PFSK-1 (cell line): Measurements from ENCODE around the gene RPAP3.

Experiments used
- FOXP2 ChIP-seq: optimal IDR thresholded peaks from 2 replicates; pipeline ENCODE3; 2011; ENCODE audit warnings: borderline replicate concordance, control low read depth, inconsistent platforms; ENCODE audit not compliant: insufficient read depth; ENCODE audit errors: extremely low read length, extremely low read depth
- POLR2AphosphoS5 ChIP-seq: IDR thresholded peaks from 2 replicates; pipeline ENCODE4 v1.6.1; 2012; ENCODE audit warnings: low read depth, mild to moderate bottlenecking, control low read depth, low read length, moderate library complexity
- SIN3A ChIP-seq: IDR thresholded peaks from 2 replicates; pipeline ENCODE4 v1.6.1; 2012; ENCODE audit warnings: mild to moderate bottlenecking, low read length, moderate library complexity, borderline replicate concordance; ENCODE audit not compliant: insufficient read depth
- TAF1 ChIP-seq: IDR thresholded peaks from 2 replicates; pipeline ENCODE4 v1.6.1; 2012; ENCODE audit warnings: low read length, control low read depth, borderline replicate concordance; ENCODE audit not compliant: insufficient read depth
- TF ChIP-seq, protein P1 (sequence below), 2 experiments: IDR thresholded peaks; 2 replicates each; pipeline versions ENCODE4 v1.6.1 to v1.8.0; 2011 to 2012; ENCODE audit warnings: low read depth in 2 of 2, low read length in 2 of 2, control low read depth in 1 of 2, inconsistent platforms in 1 of 2, mild to moderate bottlenecking in 1 of 2, moderate library complexity in 1 of 2; ENCODE audit not compliant: insufficient read depth in 1 of 2

Gene RPAP3

DNA sequence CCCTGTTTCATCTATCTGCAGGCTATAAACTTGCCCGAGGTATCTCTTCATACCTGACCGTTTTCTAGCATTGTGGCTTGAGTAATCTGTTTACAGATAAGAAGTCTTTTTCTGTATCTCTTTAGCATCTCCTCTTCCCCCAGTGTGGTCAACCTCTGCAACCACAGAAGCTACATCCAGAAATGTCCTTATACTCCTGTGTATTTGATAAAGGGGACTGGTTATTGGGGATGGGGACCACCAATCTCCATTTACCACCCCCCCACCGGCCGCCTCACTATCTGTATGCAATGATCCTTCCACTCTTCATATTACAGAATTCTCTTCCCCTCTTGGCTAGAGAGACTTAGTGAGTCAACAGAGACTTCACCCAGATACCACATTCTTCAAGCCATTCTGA, 3.4 kb upstream of the RPAP3 start:
- TF ChIP-seq, protein P1, sequence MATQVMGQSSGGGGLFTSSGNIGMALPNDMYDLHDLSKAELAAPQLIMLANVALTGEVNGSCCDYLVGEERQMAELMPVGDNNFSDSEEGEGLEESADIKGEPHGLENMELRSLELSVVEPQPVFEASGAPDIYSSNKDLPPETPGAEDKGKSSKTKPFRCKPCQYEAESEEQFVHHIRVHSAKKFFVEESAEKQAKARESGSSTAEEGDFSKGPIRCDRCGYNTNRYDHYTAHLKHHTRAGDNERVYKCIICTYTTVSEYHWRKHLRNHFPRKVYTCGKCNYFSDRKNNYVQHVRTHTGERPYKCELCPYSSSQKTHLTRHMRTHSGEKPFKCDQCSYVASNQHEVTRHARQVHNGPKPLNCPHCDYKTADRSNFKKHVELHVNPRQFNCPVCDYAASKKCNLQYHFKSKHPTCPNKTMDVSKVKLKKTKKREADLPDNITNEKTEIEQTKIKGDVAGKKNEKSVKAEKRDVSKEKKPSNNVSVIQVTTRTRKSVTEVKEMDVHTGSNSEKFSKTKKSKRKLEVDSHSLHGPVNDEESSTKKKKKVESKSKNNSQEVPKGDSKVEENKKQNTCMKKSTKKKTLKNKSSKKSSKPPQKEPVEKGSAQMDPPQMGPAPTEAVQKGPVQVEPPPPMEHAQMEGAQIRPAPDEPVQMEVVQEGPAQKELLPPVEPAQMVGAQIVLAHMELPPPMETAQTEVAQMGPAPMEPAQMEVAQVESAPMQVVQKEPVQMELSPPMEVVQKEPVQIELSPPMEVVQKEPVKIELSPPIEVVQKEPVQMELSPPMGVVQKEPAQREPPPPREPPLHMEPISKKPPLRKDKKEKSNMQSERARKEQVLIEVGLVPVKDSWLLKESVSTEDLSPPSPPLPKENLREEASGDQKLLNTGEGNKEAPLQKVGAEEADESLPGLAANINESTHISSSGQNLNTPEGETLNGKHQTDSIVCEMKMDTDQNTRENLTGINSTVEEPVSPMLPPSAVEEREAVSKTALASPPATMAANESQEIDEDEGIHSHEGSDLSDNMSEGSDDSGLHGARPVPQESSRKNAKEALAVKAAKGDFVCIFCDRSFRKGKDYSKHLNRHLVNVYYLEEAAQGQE (IDR thresholded peaks at IDR 0.05; ENCODE audit: insufficient read depth in 1 of 2, low read depth in 2 of 2, low read length in 2 of 2) = no peak
- TF ChIP-seq SIN3A = no peak
- TF ChIP-seq TAF1 = no peak
- no peak for TF ChIP-seq POLR2AphosphoS5

DNA sequence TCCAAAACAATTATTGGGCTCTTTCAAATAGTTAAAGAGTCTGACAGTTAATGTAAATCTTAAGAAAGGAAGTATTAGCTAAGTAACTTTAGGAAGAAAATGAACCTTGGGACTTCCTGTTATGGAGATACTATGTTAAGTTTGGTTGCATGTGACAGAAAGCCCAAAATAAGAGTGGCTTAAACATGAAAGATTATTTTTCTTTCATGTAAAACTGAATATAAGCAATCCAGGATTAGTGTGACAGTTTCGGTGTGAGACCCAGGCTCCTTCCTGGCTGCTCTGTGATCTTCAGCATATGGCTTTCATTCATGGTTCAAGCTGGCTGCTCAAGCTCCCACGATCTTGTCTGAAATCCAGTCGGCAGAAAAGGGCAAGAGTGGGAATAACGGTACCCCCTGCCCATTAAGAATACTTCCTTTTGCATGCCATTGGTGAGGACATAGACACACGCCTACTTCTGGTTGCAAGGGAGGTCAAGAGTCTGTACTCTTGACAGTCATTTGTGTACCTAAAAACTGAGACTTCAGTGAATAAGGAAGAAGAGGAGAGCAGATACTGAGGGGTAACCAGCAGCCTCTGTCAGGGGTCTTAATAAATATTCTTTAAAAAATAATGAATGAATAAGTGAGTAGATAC, 2.2 kb upstream of the RPAP3 start:
- TF ChIP-seq, protein P1 (IDR thresholded peaks at IDR 0.05; ENCODE audit: insufficient read depth in 1 of 2, low read depth in 2 of 2, low read length in 2 of 2) = no peak
- TF ChIP-seq FOXP2 (no peak), POLR2AphosphoS5 (no peak), SIN3A (no peak)

DNA sequence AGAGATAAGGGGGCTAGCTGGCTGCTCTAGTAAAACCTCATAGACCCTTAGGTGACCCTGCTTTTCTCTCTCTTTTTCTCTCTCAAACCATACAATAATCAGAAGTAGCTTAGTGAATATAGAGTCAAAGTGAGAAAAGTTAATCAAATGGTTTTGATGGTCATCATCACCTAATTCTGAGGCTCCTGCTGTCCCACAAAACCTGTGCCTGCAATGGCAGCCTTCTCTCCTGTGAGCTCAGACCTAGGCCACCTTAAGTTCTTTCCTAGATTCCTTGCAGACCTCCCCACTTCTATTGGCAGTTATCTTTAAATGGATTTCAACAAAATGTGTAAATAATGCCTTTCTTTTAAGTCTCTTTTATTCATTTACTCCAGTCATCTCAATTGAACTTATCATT, 1.5 kb upstream of the RPAP3 start:
- TF ChIP-seq, protein P1 (IDR thresholded peaks at IDR 0.05; ENCODE audit: insufficient read depth in 1 of 2, low read depth in 2 of 2, low read length in 2 of 2) = no peak
- TF ChIP-seq FOXP2 = no peak
- TF ChIP-seq POLR2AphosphoS5 = no peak
- no peak for TF ChIP-seq SIN3A
- no peak for TF ChIP-seq TAF1

DNA sequence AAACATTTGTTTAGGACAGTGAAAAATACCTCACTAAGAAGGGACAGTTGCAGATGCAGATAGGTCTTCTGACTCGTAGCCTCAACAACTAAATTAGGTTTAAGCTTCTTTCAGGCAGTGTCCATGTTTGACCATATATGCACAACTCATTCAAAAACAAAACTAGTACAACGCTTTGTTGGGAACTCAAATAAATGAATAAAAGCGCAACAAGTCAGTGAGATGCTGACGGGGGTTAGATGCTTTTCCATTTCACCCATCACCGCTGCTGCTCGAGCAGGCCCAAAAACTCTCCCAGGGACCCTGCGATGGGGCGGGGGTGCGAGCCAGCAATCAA, 633 bp downstream of the RPAP3 start:
- TF ChIP-seq FOXP2 = no peak
- TF ChIP-seq, protein P1 (IDR thresholded peaks at IDR 0.05; ENCODE audit: insufficient read depth in 1 of 2, low read depth in 2 of 2, low read length in 2 of 2) = no peak
- no peak for TF ChIP-seq TAF1
- TF ChIP-seq SIN3A = no peak
- no peak for TF ChIP-seq POLR2AphosphoS5

DNA sequence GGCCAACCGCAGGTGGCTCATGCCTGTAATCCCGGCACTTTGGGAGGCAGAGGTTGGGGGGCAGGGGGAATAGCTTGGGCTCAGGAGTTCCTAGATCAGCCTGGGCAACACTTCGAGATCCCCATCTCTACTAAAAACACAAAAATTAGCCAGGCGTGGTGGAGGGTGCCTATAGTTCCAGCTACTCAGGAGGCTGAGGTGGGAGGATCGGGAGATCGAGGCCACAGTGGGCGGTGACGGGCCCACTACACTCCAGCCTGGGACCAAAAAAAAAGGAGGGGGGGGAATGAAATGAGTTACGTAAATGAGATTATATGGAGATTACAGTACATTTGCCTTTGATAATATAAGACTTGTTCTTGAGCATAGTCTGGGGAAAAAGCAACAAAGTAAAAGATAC, 1.1 kb downstream of the RPAP3 start:
- TF ChIP-seq, protein P1 (IDR thresholded peaks at IDR 0.05; ENCODE audit: insufficient read depth in 1 of 2, low read depth in 2 of 2, low read length in 2 of 2) = no peak
- TF ChIP-seq POLR2AphosphoS5 (no peak), FOXP2 (no peak), TAF1 (no peak), SIN3A (no peak)
